Fibroblast of lung (primary cell): Measurements from ENCODE around the gene DENND1A.

ENCODE experiments used
- EZH2 ChIP-seq: IDR thresholded peaks from 2 replicates; pipeline ENCODE4 v1.5.1; 2012; ENCODE audit warnings: low read length, control low read depth, mild to moderate bottlenecking; ENCODE audit errors: missing control alignments
- TF ChIP-seq, protein P1 (sequence below), 2 donors: IDR thresholded peaks in 1 of 2; conservative IDR thresholded peaks in 1 of 2; 1 replicate in 1 of 2; 2 replicates in 1 of 2; pipeline ENCODE4 v1.5.1; 2011 to 2012; ENCODE audit warnings: low read length in 2 of 2, control low read depth in 1 of 2, inconsistent platforms in 1 of 2, low read depth in 1 of 2, mild to moderate bottlenecking in 1 of 2

DNA sequence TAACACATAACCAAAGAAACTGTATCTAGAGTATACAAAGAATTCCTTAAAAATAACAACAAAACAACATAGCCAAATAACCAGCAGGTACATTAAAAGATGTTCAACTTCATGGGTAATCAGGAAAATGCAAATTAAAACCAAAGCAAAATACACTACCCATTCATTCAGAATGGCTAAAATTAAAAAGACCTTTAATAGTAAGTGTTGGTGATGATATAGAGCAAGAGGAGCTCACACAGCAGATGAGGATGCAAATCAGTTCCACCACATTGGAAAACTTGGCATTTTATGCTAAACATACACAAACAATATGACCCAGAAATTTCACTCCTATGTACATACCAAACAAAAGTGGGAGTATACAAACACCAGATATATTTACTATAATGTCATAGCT is 97.8 kb downstream of the DENND1A start:
- TF ChIP-seq EZH2: no peak
- TF ChIP-seq, protein P1, sequence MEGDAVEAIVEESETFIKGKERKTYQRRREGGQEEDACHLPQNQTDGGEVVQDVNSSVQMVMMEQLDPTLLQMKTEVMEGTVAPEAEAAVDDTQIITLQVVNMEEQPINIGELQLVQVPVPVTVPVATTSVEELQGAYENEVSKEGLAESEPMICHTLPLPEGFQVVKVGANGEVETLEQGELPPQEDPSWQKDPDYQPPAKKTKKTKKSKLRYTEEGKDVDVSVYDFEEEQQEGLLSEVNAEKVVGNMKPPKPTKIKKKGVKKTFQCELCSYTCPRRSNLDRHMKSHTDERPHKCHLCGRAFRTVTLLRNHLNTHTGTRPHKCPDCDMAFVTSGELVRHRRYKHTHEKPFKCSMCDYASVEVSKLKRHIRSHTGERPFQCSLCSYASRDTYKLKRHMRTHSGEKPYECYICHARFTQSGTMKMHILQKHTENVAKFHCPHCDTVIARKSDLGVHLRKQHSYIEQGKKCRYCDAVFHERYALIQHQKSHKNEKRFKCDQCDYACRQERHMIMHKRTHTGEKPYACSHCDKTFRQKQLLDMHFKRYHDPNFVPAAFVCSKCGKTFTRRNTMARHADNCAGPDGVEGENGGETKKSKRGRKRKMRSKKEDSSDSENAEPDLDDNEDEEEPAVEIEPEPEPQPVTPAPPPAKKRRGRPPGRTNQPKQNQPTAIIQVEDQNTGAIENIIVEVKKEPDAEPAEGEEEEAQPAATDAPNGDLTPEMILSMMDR (conservative IDR thresholded peaks at IDR 0.05 in 1 of 2, IDR thresholded peaks at IDR 0.05 in 1 of 2; ENCODE audit: low read depth in 1 of 2, low read length in 2 of 2): no peak
